Stromal cell of bone marrow (primary cell): ENCODE results near the gene BARHL1.

Experiments
- DNase-seq: peaks from one replicate; pipeline ENCODE4 v3.0.0-alpha.2; 2012; ENCODE audit warnings: low read depth

Gene BARHL1

GRCh38 chr9:132587592-132587955, 5.2 kb downstream of the BARHL1 start:
- DNase-seq, result no peak

- DNase-seq, result no peak
Observed at GRCh38 chr9:132588098-132588497, 5.7 kb downstream of the BARHL1 start.

GRCh38 chr9:132588501-132589147, 6.2 kb downstream of the BARHL1 start:
- DNase-seq, result no peak

- no peak for DNase-seq
Observed at GRCh38 chr9:132589148-132590036, 7.0 kb downstream of the BARHL1 start.

- DNase-seq, result no peak
Observed at GRCh38 chr9:132590037-132590317, 7.6 kb downstream of the BARHL1 start.

- no peak for DNase-seq
Observed at GRCh38 chr9:132590318-132591182, 8.1 kb downstream of the BARHL1 start.

- DNase-seq, result no peak
Observed at GRCh38 chr9:132591244-132591643, 8.8 kb downstream of the BARHL1 start.

- no peak for DNase-seq
Observed at GRCh38 chr9:132591751-132592314, 9.4 kb downstream of the BARHL1 start.

GRCh38 chr9:132592451-132592850, 10.0 kb downstream of the BARHL1 start:
- DNase-seq, result no peak

GRCh38 chr9:132594412-132594811, 12.0 kb downstream of the BARHL1 start:
- DNase-seq, result no peak

- no peak for DNase-seq
Observed at GRCh38 chr9:132595319-132595718, 12.9 kb downstream of the BARHL1 start.

- DNase-seq, result no peak
Observed at GRCh38 chr9:132596200-132596599, 13.8 kb downstream of the BARHL1 start.

- DNase-seq, result no peak
Observed at GRCh38 chr9:132597073-132597775, 14.8 kb downstream of the BARHL1 start.

- no peak for DNase-seq
Observed at GRCh38 chr9:132600326-132600984, 18.0 kb downstream of the BARHL1 start.

- no peak for DNase-seq
Observed at GRCh38 chr9:132602207-132602606, 19.8 kb downstream of the BARHL1 start.

GRCh38 chr9:132605387-132605786, 23.0 kb downstream of the BARHL1 start:
- no peak for DNase-seq

GRCh38 chr9:132606066-132606465, 23.7 kb downstream of the BARHL1 start:
- no peak for DNase-seq

GRCh38 chr9:132609184-132609583, 26.8 kb downstream of the BARHL1 start:
- DNase-seq, result no peak

GRCh38 chr9:132609829-132610228, 27.4 kb downstream of the BARHL1 start:
- peak; percentile 80 for DNase-seq

- no peak for DNase-seq
Observed at GRCh38 chr9:132610661-132611060, 28.3 kb downstream of the BARHL1 start.

GRCh38 chr9:132614324-132614723, 31.9 kb downstream of the BARHL1 start:
- DNase-seq, result no peak
